NCI-H526 (cell line): ENCODE results near the gene TNFSF9.
"Not testable (repeated sequence)": the region's sequence is repeated elsewhere in the genome, so short reads cannot be mapped to it uniquely, and the experiment has no call there.

Experiments
- DNase-seq, 2 experiments: peaks; one replicate each; lab custom pipeline; 2025; lab: John Stamatoyannopoulos, UW

The TNFSF9 gene

GRCh38 chr19:6508028-6508771, 22.6 kb upstream of the TNFSF9 start:
- not testable (repeated sequence) for DNase-seq

- no peak for DNase-seq
Observed at GRCh38 chr19:6509118-6509971, 21.5 kb upstream of the TNFSF9 start.

- no peak for DNase-seq
Observed at GRCh38 chr19:6510618-6511017, 20.2 kb upstream of the TNFSF9 start.

- no peak for DNase-seq
Observed at GRCh38 chr19:6514089-6514488, 16.7 kb upstream of the TNFSF9 start.

- DNase-seq = no peak
Observed at GRCh38 chr19:6514926-6515544, 15.8 kb upstream of the TNFSF9 start.

DNA sequence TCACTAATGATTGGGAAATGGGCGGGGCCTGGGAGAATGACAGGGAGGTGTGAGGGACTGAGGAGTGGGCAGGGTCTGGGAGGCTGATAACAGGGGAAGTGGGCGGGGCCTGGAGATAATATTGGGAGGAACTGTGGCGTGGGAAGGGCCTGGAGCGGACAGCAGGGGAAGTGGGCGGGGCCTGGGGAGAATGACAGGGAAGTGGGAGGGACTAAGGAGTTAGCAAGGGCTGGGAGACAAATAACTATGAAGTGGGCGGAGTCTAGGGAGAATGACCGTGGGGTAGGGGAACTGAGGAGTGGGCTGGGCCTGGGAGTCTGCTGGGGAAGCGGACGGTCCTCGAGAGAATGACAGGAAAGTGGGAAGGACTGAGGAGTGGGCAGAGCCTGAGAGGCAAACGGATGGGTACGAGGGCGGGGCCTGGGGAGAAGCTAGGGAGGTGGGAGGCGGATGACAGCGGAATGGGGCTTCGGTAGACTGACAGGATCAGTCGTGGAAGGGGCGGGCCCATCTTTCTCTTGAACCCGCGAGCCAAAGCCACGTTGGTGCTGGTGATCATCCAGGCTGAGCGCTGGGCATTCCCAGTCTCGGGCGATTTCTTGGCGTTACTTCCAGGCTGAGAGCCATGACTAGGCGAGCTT, 14.7 kb upstream of the TNFSF9 start:
- peak; percentile 90 to 96 for DNase-seq

DNA sequence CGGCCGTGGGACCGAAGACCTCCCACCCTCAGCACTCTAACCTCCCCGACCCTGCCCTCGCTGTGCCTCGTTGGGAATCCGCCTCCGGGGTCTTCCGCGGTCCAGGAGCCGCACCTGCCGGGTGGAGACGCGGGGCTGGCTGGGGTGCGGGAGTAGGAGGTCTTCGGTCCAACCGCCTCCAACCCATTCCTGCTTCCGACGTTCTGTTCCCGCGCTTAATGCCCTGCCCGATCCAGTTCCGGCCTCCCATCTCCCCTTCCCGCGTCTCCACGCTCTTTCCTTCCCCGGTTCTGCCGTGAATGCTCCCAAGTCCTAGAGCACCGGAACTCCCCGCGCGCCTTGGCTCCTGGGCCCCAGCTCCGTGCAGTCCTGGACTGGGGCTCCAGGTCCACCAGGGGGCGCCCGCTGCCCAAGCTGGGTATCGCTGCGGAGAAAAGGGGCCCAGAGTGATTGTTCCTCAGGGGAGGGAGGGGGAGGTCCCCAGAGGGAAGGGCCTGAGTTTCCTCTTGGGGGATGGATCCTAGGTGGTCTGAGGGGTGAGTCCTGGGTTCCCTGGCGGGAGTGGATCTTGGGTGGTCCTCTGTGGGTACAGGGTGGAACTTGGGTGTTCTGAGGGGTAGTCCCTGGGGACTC, 14.1 kb upstream of the TNFSF9 start:
- peak; percentile 71 to 90 for DNase-seq

- no peak for DNase-seq
Observed at GRCh38 chr19:6518145-6518911, 12.5 kb upstream of the TNFSF9 start.

DNA sequence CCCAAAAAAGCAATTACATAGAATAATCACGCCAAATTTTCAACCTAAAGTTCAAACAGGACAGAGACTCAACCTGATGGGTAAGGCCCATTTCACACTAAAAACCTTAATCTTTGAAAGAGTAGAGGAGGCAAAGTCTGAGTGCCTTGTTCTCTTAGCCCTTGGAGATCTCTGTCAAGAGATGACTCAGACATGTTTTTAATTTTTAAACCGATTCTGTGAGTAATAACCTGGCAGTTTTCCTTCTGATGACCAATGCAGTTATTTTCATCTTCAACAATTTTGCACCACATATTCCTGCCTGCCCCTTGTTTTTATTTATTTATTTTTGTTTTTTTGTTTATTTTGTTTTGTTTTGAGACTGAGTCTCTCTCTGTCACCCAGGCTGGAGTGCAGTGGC, 11.5 kb upstream of the TNFSF9 start:
- DNase-seq = no peak

DNA sequence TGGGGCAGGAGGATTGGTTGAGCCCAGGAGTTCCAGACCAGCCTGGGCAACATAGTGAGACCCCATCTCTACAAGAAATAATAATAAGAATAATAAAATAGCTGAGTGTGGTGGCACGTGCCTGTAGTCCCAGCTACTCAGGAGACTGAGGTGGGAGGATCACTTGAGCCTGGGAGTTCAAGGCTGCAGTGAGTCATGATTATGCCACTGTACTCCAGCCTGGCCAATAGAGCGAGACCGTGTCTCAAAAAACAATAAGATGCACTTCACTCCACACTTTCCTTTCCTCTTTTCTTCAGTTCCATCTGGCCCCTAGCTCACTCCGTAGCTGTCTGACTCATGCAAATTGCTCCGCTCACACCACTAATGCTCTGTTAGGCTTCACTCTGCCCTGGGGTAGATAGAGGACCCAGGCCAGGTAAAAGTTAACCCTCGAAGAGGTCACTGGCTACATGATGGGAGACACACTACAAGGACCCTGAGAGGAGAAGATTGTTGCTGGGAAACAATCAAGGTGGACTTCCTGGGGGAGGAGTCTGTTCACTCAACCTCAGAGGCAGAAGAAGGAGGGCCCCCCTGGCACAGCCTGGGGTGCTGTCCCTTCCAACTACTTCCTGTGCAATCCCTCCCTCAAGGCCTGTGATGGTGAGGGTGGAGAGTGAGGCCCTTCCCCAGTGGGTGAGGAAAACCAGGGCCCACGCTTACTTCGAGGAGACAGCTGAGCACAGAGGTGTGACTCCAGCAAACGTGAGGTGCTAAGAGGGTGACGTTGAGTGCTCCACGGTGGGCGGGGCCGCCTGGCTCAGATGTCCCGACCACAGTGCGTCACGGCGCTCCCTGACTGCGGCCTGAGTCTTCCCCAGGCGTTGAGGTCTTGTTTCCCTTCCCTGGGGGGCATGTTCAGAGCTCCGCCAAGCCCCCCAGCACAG, 8.8 kb upstream of the TNFSF9 start:
- no peak for DNase-seq

GRCh38 chr19:6522712-6523111, 8.1 kb upstream of the TNFSF9 start:
- DNase-seq = no peak

GRCh38 chr19:6524311-6524710, 6.5 kb upstream of the TNFSF9 start:
- no peak for DNase-seq

- peak in 1 of 2 experiments; percentile 15 for DNase-seq
Observed at GRCh38 chr19:6527893-6528543, 2.8 kb upstream of the TNFSF9 start.

- DNase-seq = peak; percentile 32 to 64
Observed at GRCh38 chr19:6528544-6529121, 2.2 kb upstream of the TNFSF9 start.

GRCh38 chr19:6529351-6529750, 1.5 kb upstream of the TNFSF9 start:
- DNase-seq = no peak

- DNase-seq = no peak
Observed at GRCh38 chr19:6529937-6530385, 865 bp upstream of the TNFSF9 start.

- DNase-seq = no peak
Observed at GRCh38 chr19:6531163-6531955, 533 bp downstream of the TNFSF9 start.

GRCh38 chr19:6531956-6532243, 1.1 kb downstream of the TNFSF9 start:
- DNase-seq = no peak
